ENCODE measurements around the gene CAMSAP2. TPM values are rescaled to one million over a fixed set of nuclear protein-coding genes. Genes with fewer than 3 reads are reported as not detected.

CAMSAP2 gene
- total RNA-seq, 1 experiment from 2014 or later = 17.8 TPM

DNA sequence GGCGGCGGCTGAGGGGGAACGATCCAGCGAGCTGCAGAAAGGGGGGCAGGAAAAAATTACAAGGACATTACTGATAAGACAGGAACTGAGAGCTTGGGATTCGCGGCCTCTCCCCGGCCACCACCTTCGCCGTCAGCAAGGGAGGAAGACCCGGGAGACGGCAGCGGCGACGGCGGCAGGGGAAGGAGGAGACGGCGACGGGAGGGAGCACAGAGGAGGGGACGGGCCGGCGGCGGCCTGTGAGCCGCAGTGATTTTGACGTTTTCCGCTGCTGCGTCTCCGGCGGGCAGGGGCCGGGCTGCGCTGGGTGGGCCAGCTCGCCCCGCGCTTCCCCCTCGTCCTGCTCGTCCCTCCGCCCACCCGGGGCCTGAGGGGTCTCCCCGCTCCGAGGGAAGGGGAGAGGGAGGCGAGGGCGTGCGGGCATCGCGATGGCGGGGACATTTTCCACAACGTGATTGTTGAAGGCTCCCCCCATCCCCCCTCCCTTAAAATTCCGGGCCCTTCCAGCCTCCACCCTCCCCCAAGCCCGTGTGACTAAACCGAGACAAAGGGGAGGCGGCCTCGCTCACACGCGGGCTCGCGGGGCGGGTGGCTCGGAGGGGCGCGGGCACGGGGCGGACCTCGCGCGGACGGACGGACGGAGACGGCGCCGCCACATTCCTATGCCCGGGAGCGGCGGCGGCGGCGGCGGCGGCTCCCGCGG is 407 bp downstream of the CAMSAP2 start:
- no peak for DNase-seq (ENCODE audit: low read depth)

DNA sequence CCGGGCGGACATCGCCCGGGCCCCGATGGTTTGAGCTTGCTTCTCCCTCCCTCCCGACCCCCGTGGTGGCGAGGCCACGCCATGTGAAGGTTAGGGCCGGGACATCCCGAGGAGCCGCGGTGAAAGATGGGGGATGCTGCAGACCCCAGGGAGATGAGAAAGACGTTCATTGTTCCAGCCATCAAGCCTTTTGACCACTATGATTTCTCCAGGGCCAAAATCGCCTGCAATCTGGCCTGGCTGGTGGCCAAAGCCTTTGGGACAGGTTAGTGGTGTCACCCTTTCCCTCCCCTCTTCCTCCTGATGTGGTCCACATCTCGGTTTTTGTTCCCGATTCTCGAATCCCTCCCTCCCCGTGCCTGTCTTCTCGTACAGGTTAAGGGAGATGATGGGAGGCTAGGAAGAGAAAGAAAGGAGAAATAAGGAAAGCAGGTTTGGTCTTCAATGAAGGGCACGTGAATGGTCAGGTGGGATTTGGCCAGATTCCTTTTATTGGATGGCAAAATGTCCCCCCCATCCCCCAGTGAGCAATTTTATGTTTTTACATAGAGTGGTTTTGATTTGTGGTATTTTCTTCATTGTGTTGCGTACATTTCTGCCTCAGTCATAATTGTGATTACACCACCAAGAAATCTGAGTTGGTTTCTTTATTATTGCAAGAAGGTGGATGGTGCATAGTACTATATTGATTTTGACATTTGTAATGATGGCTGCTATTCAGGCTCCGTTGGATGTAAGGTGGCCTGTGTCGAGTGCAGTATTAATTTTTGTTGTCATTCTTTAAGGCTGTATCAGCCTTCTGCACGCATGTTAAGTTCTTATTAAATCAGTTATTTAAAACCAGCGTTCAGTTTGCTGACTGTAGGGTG is 1.2 kb downstream of the CAMSAP2 start:
- peak; percentile 14 for DNase-seq (ENCODE audit: low read depth)

DNA sequence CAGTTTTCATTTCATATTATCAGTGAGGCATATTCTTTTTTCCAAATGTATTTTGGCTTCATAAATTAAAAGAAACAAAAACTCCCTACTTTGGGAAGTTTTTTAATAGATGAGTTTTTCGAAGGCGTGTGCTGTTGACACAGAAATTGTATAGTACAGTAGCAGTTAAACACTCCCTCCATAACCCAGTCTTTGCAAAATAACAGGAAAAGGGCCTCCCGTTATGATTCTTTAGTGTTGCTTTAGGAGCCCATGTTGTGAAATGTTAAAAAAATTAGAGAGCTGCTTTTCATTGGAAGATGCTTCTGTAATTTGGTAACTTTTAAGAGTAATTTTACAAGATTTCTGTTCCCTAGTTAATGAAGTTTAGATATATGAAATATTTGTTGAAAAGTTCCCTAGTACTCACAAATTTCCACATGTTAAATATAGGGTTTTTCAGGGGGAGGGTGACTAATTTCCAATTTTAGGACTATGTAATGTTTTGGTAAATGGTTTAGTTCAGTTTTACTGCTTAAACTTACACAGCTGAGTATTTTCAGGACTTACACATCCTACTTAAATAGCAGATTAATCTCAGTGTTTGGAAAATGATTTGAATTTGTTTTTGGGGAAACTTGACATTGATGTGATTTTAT is 2.0 kb downstream of the CAMSAP2 start:
- no peak for DNase-seq (ENCODE audit: low read depth)

DNA sequence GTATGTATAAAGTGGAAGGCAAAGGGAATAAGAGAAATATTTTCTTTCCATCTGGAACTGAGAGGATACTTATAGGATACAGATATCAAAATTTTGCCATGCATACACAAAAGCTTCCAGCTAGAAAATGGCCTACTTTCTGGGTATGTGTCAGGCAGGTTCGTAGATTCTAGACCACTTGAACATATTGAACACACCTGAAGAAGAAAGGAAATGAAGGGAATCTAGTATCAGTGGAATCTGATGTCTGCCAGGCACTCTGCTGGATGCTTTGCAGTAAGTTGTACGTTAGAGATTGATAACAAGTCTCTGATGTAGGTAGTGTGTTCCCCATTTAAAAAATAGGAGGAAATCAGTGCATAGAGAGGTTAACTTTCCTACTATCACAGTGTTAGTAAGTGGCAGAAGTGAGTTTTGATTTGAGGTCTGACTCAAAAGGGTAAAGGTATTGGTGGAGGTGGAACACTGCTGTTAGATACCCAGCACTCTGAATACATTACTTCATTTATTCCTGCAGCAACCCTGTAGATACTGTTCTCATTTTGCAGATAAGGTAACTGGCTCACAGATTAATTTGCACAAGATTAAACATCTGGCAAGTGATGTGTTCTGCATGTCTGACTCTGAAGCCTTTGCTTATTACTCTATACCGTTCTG is 3.0 kb downstream of the CAMSAP2 start:
- DNase-seq (ENCODE audit: low read depth) = no peak

DNA sequence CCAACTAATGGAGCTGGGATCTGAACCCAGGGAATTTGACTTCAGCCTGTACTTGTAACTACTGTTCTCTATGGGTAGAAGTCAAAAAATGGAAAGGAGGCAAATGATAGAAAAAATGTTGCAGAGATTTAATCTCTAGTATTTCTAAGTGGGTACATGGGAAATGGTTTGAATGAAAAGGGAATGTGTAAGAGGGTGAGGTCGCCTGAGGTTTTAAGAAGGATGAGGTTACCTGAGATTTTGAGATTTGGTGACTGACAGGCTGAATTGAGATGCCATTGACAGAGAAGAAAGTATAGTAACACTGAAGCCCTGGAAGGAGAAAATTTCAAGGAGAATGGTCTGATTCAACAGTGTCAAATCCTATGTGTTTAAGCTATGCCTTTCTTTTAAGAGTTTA is 5.5 kb downstream of the CAMSAP2 start:
- no peak for DNase-seq (ENCODE audit: low read depth)

DNA sequence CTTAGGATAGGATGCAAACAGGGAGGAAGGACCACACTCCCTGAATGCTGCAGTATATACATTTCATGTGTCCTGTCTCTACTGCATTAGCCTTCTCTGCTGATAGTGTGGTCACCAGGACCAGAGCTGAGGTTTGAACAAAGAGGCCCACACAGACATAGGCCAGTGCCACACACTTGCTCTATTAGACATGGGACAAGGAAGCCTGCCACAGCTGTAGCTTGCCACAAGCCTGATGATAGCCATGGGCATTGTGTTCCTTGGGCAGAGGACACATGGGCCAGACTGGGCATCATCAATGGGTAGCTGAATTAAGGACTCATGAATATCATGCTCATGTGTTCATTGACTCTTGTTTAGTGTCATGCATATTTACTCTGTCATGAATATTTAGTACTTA is 10.4 kb downstream of the CAMSAP2 start:
- no peak for DNase-seq (ENCODE audit: low read depth)

DNA sequence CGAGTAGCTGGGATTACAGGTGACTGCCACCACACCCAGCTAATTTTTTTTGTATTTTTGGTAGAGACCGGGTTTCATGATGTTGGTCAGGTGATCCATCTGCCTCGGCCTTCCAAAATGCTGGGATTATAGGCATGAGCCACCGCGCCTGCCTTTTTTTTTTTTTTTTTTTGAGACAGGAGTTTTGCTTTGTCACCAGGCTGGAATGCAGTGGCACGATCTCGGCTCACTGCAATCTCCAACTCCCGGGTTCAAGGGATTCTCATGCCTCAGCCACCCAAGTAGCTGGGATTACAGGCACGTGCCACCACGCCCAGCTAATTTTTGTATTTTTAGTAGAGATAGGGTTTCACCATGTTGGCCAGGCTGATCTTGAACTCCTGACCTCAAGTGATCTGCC is 12.1 kb downstream of the CAMSAP2 start:
- DNase-seq (ENCODE audit: low read depth) = peak; percentile 18

DNA sequence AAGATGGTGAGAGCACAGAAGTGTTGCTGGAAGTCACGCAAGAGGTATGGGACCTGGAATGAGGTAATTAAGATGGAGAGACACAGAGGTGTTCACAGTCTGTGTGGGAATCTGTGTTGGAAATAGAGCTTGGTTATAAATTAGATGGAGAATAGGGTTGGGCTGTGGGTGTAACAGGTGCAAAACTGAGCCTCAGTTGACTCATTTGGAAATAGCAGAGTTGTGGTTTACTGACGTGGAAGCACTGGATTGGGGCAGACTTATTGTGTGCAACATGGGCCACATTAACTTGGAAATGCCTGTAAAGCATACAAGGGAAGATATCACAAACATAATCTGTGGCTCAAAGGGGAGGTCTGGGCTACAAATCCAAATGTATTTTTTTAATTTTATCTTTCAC is 13.0 kb downstream of the CAMSAP2 start:
- DNase-seq (ENCODE audit: low read depth) = no peak

DNA sequence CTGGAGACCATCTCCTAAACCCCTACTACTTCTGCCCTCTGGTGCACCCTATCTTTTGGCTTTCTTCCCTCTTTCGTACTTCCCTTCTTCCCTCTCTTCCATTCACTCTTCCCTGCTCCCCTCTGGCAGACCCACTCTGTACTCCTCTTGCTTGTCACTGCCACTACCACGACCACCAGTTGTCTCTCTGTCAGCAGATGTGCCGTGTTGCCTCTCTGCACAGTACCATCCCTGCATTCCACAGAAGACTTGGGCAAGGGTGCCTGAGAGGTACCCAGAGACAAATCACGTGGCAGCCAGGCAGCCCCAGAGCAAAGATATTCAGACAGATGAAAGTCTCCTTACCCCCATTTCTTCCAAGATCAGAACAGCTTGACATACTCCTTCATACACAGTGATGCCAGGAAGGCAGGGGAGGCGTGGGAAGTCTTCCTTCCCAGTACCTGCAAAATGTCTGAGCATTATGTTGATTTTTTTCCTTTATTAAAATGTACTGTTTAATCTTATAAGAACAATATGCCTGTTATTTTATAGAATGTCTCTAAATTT is 15.0 kb downstream of the CAMSAP2 start:
- no peak for DNase-seq (ENCODE audit: low read depth)

DNA sequence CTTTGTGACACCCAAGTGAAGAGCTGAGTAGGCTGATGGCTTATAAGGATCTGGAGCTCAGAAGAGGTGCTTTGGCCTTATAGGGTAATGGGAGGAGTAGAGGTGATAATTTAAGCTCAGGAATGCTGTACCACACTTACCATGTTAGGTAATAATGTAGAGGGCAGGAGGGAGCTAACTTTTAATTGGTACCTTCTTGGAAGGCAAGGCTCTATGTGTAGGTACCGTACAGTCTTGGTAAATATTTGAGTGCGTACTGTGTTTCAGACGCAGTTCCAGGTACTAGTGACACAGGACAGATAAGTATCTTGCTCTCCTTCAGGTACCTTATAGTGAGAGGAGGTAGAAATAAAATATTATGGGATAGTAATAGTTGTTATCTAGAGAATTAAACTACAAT is 16.8 kb downstream of the CAMSAP2 start:
- DNase-seq (ENCODE audit: low read depth) = no peak

DNA sequence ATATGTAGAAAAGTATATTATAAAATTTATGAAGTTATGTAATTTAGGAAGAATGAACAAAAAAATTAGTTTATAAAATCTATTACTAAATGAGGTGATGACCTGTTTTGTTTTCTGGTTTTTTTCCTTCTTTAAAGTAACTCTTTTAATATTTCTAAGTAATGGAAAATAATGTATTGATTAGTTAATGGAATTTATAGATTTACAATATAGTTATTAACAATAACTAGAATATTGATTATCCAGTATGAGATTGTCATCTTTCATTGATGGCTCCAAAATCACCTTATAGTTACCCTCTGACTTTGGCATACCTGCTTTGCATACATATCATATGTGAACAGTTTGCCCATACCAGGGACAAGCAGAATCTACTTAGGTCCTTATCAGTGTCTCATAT is 23.4 kb downstream of the CAMSAP2 start:
- no peak for DNase-seq (ENCODE audit: low read depth)

DNA sequence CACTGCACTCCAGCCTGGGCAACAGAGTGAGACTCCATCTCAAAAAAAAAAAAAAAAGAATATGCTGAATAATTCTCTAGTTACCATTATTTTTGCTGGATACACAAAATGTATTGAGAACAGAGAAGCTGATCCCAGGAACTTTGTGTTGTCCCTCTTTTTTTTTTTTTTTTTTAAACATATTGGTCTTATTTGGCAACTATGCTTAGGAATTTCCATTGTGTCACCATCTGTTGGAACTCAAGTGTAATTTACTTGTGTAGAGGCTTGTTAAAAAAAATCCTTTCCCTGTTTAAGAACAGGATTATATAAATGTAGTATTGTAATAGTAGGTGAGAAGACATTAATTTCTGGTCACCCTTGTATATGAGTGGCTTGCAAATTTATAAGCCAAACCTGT is 28.6 kb downstream of the CAMSAP2 start:
- no peak for DNase-seq (ENCODE audit: low read depth)

DNA sequence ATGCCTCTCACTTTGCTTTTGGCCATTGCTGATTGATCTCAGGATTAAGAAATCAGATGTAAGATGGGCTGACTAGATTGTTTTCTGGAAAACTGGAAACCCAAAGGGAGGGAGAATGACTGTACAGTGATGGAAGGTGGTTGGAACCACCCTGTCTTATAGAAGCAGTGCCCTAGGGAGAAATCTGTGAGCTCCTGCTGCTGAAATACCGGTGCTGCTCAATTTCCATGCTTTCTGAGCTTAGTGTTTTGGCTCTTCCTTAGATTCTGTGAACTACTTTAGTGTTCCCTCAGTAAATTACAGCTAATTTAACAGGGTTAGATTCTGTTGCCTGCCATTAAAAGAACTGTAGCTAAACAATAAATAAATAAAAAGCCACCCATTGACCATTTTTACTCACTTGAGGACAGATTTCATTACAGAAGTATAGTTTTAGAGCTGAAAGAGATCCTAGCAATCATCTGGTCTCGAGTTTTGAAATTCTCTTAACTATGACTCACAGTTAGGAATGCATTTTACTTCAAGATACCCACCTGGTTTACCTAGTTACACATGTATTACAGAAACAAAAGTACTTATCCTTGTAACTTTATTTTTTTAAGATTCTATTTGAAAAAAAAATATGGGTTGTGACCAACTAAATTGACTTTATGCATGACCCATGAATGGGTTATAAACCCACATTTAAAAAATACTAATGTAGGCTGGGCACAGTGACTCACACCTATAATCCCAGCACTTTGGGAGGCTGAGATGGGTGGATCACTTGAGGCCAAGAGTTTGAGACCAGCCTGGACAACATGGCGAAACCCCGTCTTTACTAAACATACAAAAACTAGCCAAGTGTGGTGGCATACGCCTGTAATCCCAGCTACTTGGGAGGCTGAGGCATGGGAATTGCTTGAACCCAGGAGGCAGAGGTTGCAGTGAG is 33.2 kb downstream of the CAMSAP2 start:
- peak; percentile 51 for DNase-seq (ENCODE audit: low read depth)

DNA sequence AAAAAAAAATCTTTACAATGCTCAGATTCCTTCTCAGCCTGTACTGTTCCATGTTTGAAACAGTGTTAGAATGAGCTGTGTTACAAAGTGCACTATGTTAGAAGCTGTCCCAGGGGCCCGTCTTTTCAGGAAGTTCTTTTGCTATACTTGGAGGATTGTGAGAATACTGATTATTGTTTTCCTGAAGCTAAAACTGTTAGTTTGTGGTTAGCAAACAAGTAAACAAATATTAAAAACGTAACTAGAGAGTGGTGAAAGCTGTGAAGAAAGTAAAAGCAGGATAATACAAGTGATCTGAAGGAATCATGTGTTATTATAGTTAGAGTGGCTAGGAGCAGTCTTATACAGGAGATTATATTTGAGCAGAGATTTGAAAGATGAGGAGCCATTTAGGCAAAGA is 35.6 kb downstream of the CAMSAP2 start:
- no peak for DNase-seq (ENCODE audit: low read depth)

DNA sequence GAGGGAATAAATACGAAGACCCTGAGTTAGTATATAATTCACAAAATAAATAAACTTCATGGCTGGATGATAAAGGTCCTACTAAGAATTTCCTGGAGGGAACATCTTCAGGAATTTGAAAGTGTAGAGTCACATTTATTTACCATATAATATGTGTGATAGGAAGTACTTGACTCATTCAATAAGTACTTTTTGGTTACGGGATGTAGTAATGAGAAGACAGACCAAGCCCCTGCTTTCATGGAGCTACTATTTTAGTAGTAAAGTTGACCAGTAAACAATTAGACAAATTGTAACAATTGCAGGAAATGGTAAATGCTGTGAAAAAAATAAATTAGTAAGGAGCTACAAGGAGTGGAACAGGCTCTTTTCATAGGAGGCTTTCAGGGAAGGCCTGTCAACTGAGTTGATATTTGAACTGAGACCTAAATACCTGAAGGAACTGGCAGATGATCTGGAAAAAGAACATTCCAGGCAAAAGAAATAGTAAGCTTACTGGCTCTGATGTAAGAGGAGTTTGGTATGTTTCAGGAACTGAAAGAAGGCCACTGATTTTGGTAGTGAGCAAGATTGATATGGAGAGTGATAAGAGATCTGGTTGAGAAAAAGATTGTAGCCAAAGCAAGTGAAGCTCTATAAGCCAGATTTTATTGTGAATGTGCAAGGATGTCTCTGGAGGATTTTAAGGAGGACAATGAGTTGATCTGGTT is 36.2 kb downstream of the CAMSAP2 start:
- no peak for DNase-seq (ENCODE audit: low read depth)

DNA sequence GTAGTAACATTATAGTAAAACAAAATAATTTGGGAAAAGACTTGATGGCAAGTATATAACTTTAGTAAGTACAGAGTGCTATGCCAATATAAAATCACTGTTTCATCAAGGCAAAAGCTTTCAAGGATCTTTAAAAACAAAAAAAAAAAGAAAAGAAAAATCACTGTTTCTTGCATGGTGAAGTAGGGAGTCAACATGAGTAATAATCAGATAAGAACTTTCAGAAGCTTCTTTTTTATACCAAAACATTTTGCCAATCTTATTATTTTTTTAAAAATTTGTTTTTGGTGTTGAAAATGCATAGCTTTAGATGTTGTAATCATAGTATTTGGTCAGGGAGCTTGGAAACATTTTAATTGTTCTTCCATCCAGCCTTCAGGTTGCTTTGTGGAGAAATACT is 37.2 kb downstream of the CAMSAP2 start:
- no peak for DNase-seq (ENCODE audit: low read depth)

DNA sequence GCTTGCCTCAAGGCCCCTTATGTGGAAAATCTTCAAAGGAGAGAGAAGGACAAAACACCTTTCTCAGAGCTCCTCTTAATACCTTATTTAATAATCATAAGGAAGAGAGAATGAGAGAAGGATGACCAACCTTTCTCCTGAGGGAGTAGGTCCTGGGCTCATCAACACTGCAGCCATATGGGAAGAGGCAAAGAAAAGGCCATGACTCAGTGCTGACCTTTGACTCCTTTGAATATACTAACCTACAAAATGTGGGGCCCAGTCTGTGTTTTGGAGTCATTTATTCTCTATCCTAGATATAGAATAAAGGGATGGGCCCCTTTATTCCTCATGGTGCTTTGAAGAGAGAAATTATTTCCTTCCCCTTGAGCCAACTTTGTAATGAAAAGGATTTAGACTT is 38.3 kb downstream of the CAMSAP2 start:
- DNase-seq (ENCODE audit: low read depth) = no peak

DNA sequence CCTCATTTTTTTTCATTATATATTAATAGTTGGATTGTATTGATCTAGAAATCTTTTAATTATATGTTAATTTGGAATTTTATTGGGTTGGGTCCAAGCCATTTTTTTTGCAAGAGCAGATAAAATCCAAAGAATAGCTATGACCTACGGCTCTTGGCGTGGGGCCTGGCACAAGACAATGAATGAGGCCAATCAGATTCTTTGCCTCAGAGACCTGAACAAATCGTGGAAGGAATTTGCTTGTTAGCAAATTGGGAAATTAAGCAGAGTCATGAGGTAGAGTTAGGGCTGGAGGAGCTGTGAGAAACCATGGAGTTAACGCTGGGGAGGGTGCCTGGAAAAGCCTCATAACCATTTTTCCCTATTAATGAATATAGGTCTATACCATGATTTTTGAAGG is 40.1 kb downstream of the CAMSAP2 start:
- no peak for DNase-seq (ENCODE audit: low read depth)

DNA sequence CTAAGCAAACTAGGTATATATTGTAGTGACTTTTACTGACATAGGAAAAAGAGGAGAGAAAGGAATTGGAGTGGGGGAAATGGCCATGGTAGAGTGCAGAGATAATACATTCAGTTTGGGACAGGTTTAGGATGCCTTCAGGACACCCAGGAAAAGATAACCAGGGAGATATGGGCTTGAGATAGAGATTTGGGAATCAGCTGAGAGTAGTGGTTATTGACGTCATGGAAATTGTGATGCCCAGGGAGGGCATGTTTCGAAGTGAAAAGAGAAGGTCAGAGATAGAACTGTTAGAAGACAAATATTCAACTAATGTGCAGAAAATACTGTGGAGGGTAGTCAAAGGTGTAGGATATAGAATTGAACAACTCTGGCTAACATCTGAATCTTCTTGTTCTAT is 40.6 kb downstream of the CAMSAP2 start:
- DNase-seq (ENCODE audit: low read depth) = no peak
